ENCODE measurements around the gene AUP1. TPM values are rescaled to one million over a fixed set of nuclear protein-coding genes. Genes with fewer than 3 reads are reported as not detected.

AUP1 gene
- total and polyA plus RNA-seq, 10 of the 15 experiments (the other 5 are each of a cell fraction or from before 2014, with no cell fraction given): 39.1 to 215 (median 138) TPM

DNA sequence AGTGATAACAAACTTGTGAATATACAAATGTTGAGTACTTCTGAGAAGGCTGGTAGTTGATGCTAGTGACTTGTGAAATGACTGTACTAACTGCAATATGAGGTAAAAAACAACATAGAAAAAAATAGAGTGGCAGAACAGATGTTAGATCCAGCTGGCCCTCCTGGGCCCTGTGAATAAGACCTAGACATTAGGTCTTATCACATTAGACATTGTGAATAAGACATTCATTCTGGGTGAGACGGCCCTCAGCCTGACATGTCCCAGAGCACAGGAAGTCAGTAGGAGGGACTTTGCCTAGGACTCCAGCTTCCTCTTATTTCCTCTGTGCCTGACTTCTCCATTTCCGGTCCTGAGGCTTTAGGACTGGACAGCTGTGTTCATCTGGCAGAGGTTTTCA lies 47.9 kb upstream of the AUP1 start:
- Histone ChIP-seq H2AFZ (ENCODE audit: control insufficient read depth, low read depth, low read length) (peak overlapping the region; percentile 58), H3K4me3 (no peak overlapping the region), H3K9me3 (replicated peaks; ENCODE audit: control insufficient read depth, insufficient read depth, low read length) (no peaks in the 10 kb centered on the region), H3K27me3 (replicated peaks in 1 of 2; ENCODE audit: control insufficient read depth in 2 of 2, insufficient read depth in 2 of 2, low read length in 1 of 2) (no peaks in the 10 kb centered on the region), H3K27ac (ENCODE audit: control insufficient read depth, insufficient read depth) (peak overlapping the region; percentile 67), H4K20me1 (ENCODE audit: control insufficient read depth, insufficient read depth) (no peaks in the 10 kb centered on the region), H3K79me2 (ENCODE audit: control insufficient read depth, insufficient read depth, low read length) (no peaks in the 10 kb centered on the region), H3K36me3 (ENCODE audit: control insufficient read depth in 2 of 2, insufficient read depth in 2 of 2, low read length in 1 of 2) (no peaks in the 10 kb centered on the region), H3K4me2 (ENCODE audit: control insufficient read depth, insufficient read depth) (peak overlapping the region; percentile 63), H3K4me1 (ENCODE audit: control insufficient read depth, insufficient read depth, low read length) (peaks cover 46% of the 10 kb centered on the region), H3K9ac (ENCODE audit: control insufficient read depth, insufficient read depth, low read length) (no peak overlapping the region)
- DNase-seq (ENCODE audit: low read depth, low spot score) (no peak), FAIRE-seq (no peak), ATAC-seq (peak; percentile 62)
- 0% methylated on average over 2 of the region's 2 CpGs for WGBS (ENCODE audit: insufficient coverage, insufficient replicate concordance, low lambda C conversion rate, missing lambda C conversion rate)
- in situ Hi-C loops (cut with MboI): no loop called here
- intact Hi-C loops (cut with micrococcal nuclease; ENCODE audit: unreplicated experiment): no loop called here
- RAD21 ChIA-PET (ENCODE audit: unreplicated experiment): interaction anchor here (0.8 to 10.3 kb wide), 13 partner anchors 9 to 137 kb away, joined by 3 to 152 read pairs (median 4); partner anchors contain the start of genes AUP1, HTRA2, INO80B and LOXL3
- SMC1A ChIA-PET (ENCODE audit: uncharacterized antibody, unreplicated experiment): interaction anchor here (0.6 to 16.6 kb wide), 15 partner anchors 9 to 479 kb away, joined by 3 to 371 read pairs (median 5); partner anchors contain the start of genes AUP1, CCDC142, HTRA2 and INO80B
- no TSS peak for BruUV-seq (replicated peaks)
- CTCF ChIA-PET: interaction anchor here (0.7 to 17.4 kb wide), 13 partner anchors 9 to 102 kb away, joined by 3 to 281 read pairs (median 3); partner anchors contain the start of genes CCDC142, PCGF1 and TTC31
- POLR2A ChIA-PET: interaction anchor here (0.8 to 25.0 kb wide), 13 partner anchors 8 to 109 kb away, joined by 3 to 441 read pairs (median 5); partner anchors contain the start of genes AUP1, DOK1, HTRA2 and LOXL3
- TF ChIP-seq RCOR1 (conservative IDR thresholded peaks at IDR 0.05; ENCODE audit: low read depth, low read length): no peak
- no peak for TF ChIP-seq SMAD1 (IDR thresholded peaks at IDR 0.05; ENCODE audit: low read depth, partially characterized antibody)
- no peak for TF ChIP-seq STAT1 (conservative IDR thresholded peaks at IDR 0.05)
- no peak for TF ChIP-seq RB1 (IDR thresholded peaks at IDR 0.05; ENCODE audit: borderline replicate concordance)
- no peak for TF ChIP-seq HDGF (IDR thresholded peaks at IDR 0.05)
- no peak for TF ChIP-seq CHD2 (IDR thresholded peaks at IDR 0.05; ENCODE audit: borderline replicate concordance, low read depth, low read length)
- no peak for TF ChIP-seq BHLHE40 (IDR thresholded peaks at IDR 0.05; ENCODE audit: borderline replicate concordance in 1 of 2, low read depth in 2 of 2, low read length in 1 of 2)
- no peak for TF ChIP-seq NKRF (conservative IDR thresholded peaks at IDR 0.05)
- TF ChIP-seq STAT3 (IDR thresholded peaks at IDR 0.05; ENCODE audit: low read depth, low read length): no peak
- TF ChIP-seq MEF2A (IDR thresholded peaks at IDR 0.05; ENCODE audit: insufficient read depth, low read depth, low read length): no peak
- TF ChIP-seq IKZF2 (IDR thresholded peaks at IDR 0.05): peak; percentile 22 to 53; a peak in 2 of 4 replicates
- no peak for TF ChIP-seq CUX1 (IDR thresholded peaks at IDR 0.05; ENCODE audit: insufficient replicate concordance, low read depth, low read length)
- TF ChIP-seq, protein P1, sequence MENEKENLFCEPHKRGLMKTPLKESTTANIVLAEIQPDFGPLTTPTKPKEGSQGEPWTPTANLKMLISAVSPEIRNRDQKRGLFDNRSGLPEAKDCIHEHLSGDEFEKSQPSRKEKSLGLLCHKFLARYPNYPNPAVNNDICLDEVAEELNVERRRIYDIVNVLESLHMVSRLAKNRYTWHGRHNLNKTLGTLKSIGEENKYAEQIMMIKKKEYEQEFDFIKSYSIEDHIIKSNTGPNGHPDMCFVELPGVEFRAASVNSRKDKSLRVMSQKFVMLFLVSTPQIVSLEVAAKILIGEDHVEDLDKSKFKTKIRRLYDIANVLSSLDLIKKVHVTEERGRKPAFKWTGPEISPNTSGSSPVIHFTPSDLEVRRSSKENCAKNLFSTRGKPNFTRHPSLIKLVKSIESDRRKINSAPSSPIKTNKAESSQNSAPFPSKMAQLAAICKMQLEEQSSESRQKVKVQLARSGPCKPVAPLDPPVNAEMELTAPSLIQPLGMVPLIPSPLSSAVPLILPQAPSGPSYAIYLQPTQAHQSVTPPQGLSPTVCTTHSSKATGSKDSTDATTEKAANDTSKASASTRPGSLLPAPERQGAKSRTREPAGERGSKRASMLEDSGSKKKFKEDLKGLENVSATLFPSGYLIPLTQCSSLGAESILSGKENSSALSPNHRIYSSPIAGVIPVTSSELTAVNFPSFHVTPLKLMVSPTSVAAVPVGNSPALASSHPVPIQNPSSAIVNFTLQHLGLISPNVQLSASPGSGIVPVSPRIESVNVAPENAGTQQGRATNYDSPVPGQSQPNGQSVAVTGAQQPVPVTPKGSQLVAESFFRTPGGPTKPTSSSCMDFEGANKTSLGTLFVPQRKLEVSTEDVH (IDR thresholded peaks at IDR 0.05; ENCODE audit: low read depth, partially characterized antibody): no peak
- TF ChIP-seq SREBF1 (IDR thresholded peaks at IDR 0.05; ENCODE audit: low read length): no peak

All from GM12878 (cell line).